ENCODE results near the gene CPNE8.

- TF ChIP-seq CTCF (IDR thresholded peaks at IDR 0.05), result no peak
- no peak for TF ChIP-seq POLR2A (IDR thresholded peaks at IDR 0.05)
These were observed 215.7 kb downstream of the CPNE8 start for GRCh38 chr12:38689704-38690103.
